H1 (cell line): ENCODE measurements around the gene KRTAP9-6. TPM values are rescaled to one million over a fixed set of nuclear protein-coding genes. Genes with fewer than 3 reads are reported as not detected.

Experiments
- CTCF ChIA-PET: fragments of 300-600 bp; sonication (Branson Sonifier 250); formaldehyde crosslinking; loops from one replicate; lab custom pipeline; 2021; ENCODE audit not compliant: partially characterized antibody; lab: Charles Lee
- POLR2A ChIA-PET: fragments of 300-600 bp; sonication (Branson Sonifier 250); formaldehyde crosslinking; loops from one replicate; lab custom pipeline; 2021; ENCODE audit warnings: inconsistent platforms; ENCODE audit not compliant: partially characterized antibody; lab: Charles Lee
- DNase-seq, 2 experiments: peaks; one replicate each; pipeline versions ENCODE4 v3.0.0 to v3.0.0-alpha.2; 2010 to 2022; ENCODE audit warnings: low spot score in 2 of 2, low read depth in 1 of 2, mixed read lengths in 1 of 2
- FAIRE-seq: peaks from 2 replicates; lab custom pipeline; 2011; peaks lifted over from hg19 to GRCh38; lab: Jason Lieb, UNC
- H2AFZ ChIP-seq: 2 replicates; pipeline ENCODE4 v1.8.1; 2012; ENCODE audit warnings: low read length, inconsistent platforms
- H2AK5ac ChIP-seq: 2 replicates; pipeline ENCODE4 v1.6.1; 2013; ENCODE audit warnings: low read depth, low read length
- H2BK120ac ChIP-seq: replicated peaks from 2 replicates; pipeline ENCODE3; 2013; ENCODE audit warnings: low read depth, low read length, inconsistent platforms
- H2BK12ac ChIP-seq: 2 replicates; pipeline ENCODE4 v1.6.1; 2013; ENCODE audit warnings: low read depth, low read length
- H2BK15ac ChIP-seq: 2 replicates; pipeline ENCODE4 v1.6.1; 2013; ENCODE audit warnings: low read length
- H2BK20ac ChIP-seq: 2 replicates; pipeline ENCODE4 v1.6.1; 2013; ENCODE audit warnings: low read length
- H2BK5ac ChIP-seq: 2 replicates; pipeline ENCODE4 v1.6.1; 2013; ENCODE audit warnings: low read depth, low read length
- H3K14ac ChIP-seq: 2 replicates; pipeline ENCODE4 v1.6.1; 2013; ENCODE audit warnings: inconsistent platforms; ENCODE audit not compliant: insufficient read length
- H3K18ac ChIP-seq: 2 replicates; pipeline ENCODE4 v1.6.1; 2013; ENCODE audit warnings: low read length; ENCODE audit errors: extremely low read depth
- H3K23ac ChIP-seq: 2 replicates; pipeline ENCODE4 v1.6.1; 2013; ENCODE audit warnings: inconsistent platforms; ENCODE audit not compliant: insufficient read length
- H3K23me2 ChIP-seq: 2 replicates; pipeline ENCODE4 v1.6.1; 2013; ENCODE audit warnings: low read depth, low read length
- H3K27ac ChIP-seq: 2 replicates; pipeline ENCODE4 v1.6.1; 2011; ENCODE audit warnings: low read depth, low read length, inconsistent platforms
- H3K27me3 ChIP-seq, 4 experiments: replicated peaks in 1 of 4; 1 replicate in 1 of 4; 2 replicates in 3 of 4; pipeline versions ENCODE4 v1.6.1 to v1.8.1; 2011 to 2013; ENCODE audit warnings: low read length in 3 of 4, mild to moderate bottlenecking in 3 of 4, inconsistent platforms in 2 of 4, mixed read lengths in 2 of 4, moderate library complexity in 1 of 4; ENCODE audit not compliant: control insufficient read depth in 3 of 4, insufficient read depth in 3 of 4; ENCODE audit errors: extremely low read depth in 1 of 4
- H3K36me3 ChIP-seq, 4 experiments: 2 replicates each; pipeline versions ENCODE4 v1.6.1 to v1.8.1; 2011 to 2013; ENCODE audit warnings: mild to moderate bottlenecking in 4 of 4, low read length in 3 of 4, moderate library complexity in 2 of 4, control low read depth in 1 of 4, inconsistent platforms in 1 of 4; ENCODE audit not compliant: insufficient read depth in 4 of 4, control insufficient read depth in 2 of 4
- H3K4ac ChIP-seq: replicated peaks from 2 replicates; pipeline ENCODE3; 2013; ENCODE audit warnings: low read length, low read depth, mixed read lengths, inconsistent platforms; ENCODE audit not compliant: insufficient read length
- H3K4me1 ChIP-seq, 4 experiments: replicated peaks in 1 of 4; 1 replicate in 1 of 4; 2 replicates in 3 of 4; pipeline versions ENCODE4 v1.6.1 to v1.8.1; 2011 to 2013; ENCODE audit warnings: low read length in 3 of 4, inconsistent platforms in 2 of 4, mixed read lengths in 1 of 4; ENCODE audit not compliant: insufficient read depth in 4 of 4, control insufficient read depth in 3 of 4
- H3K4me2 ChIP-seq, 2 experiments: 2 replicates each; pipeline versions ENCODE4 v1.6.1 to v1.8.1; 2011 to 2013; ENCODE audit warnings: low read depth in 2 of 2, low read length in 2 of 2, control low read depth in 1 of 2, inconsistent platforms in 1 of 2, mild to moderate bottlenecking in 1 of 2; ENCODE audit not compliant: insufficient read depth in 1 of 2
- H3K4me3 ChIP-seq, 4 experiments: fragments of 200-600, 300-600 bp in 1 of 4; sonication (generic), shearing (Covaris generic), sonication (Bioruptor Twin) in 1 of 4; 2 replicates each; pipeline versions ENCODE4 v1.5.1 to v1.8.1; 2011 to 2016; ENCODE audit warnings: low read length in 4 of 4, low read depth in 3 of 4, control low read depth in 2 of 4, inconsistent platforms in 2 of 4, mild to moderate bottlenecking in 2 of 4, mixed read lengths in 1 of 4, moderate library complexity in 1 of 4; ENCODE audit not compliant: insufficient read depth in 2 of 4; ENCODE audit errors: extremely low read depth in 1 of 4
- H3K56ac ChIP-seq: replicated peaks from 2 replicates; pipeline ENCODE3; 2013; ENCODE audit warnings: low read depth, mild to moderate bottlenecking, mixed read lengths, low read length, inconsistent platforms; ENCODE audit not compliant: insufficient read length
- H3K79me1 ChIP-seq: 2 replicates; pipeline ENCODE4 v1.6.1; 2013; ENCODE audit warnings: low read depth, low read length, control low read depth
- H3K79me2 ChIP-seq, 2 experiments: 2 replicates each; pipeline versions ENCODE4 v1.6.1 to v1.8.1; 2012 to 2013; ENCODE audit warnings: low read length in 2 of 2, mild to moderate bottlenecking in 2 of 2, inconsistent platforms in 1 of 2; ENCODE audit not compliant: insufficient read depth in 2 of 2, control insufficient read depth in 1 of 2
- H3K9ac ChIP-seq, 4 experiments: replicated peaks in 1 of 4; 1 replicate in 1 of 4; 2 replicates in 3 of 4; pipeline versions ENCODE4 v1.6.1 to v1.8.1; 2011 to 2013; ENCODE audit warnings: low read depth in 3 of 4, low read length in 3 of 4, control low read depth in 2 of 4, mild to moderate bottlenecking in 2 of 4, moderate library complexity in 2 of 4, inconsistent platforms in 1 of 4; ENCODE audit errors: extremely low read depth in 1 of 4
- H3K9me3 ChIP-seq, 2 experiments: 2 replicates each; pipeline versions ENCODE4 v1.6.1 to v1.8.1; 2012 to 2013; ENCODE audit warnings: mild to moderate bottlenecking in 2 of 2, moderate library complexity in 2 of 2, control low read depth in 1 of 2, inconsistent platforms in 1 of 2, low read depth in 1 of 2, low read length in 1 of 2, mixed read lengths in 1 of 2; ENCODE audit not compliant: insufficient read depth in 2 of 2
- H4K20me1 ChIP-seq, 2 experiments: replicated peaks in 1 of 2; 2 replicates each; pipeline versions ENCODE3 to v1.8.1; 2011 to 2013; ENCODE audit warnings: inconsistent platforms in 2 of 2, low read length in 2 of 2, mild to moderate bottlenecking in 1 of 2; ENCODE audit not compliant: insufficient read depth in 2 of 2, control insufficient read depth in 1 of 2
- H4K5ac ChIP-seq: 2 replicates; pipeline ENCODE4 v1.6.1; 2013; ENCODE audit warnings: low read length, low read depth, mixed read lengths, inconsistent platforms; ENCODE audit not compliant: insufficient read length
- H4K8ac ChIP-seq: 2 replicates; pipeline ENCODE4 v1.8.0; 2013; ENCODE audit warnings: mild to moderate bottlenecking, moderate library complexity, low read length, inconsistent platforms; ENCODE audit not compliant: insufficient read depth; ENCODE audit errors: extremely low read depth
- H4K91ac ChIP-seq: replicated peaks from 2 replicates; pipeline ENCODE3; 2013; ENCODE audit warnings: low read length, mixed read lengths, inconsistent platforms; ENCODE audit not compliant: insufficient read length
- WGBS, 2 experiments: shearing (Covaris generic) in 1 of 2; methylation state at CpG; one replicate each; pipeline versions ENCODE4 v1.1.6 to v1.1.7; 2013 to 2015; ENCODE audit warnings: low lambda C conversion rate in 2 of 2, mixed read lengths in 2 of 2, inconsistent platforms in 1 of 2, low coverage in 1 of 2, missing lambda C conversion rate in 1 of 2; ENCODE audit not compliant: insufficient replicate concordance in 2 of 2, insufficient coverage in 1 of 2, insufficient read length in 1 of 2; ENCODE audit errors: extremely low coverage in 1 of 2, missing lambda C conversion rate in 1 of 2; 5-methylcytosine and 5-hydroxymethylcytosine counted together
- polyA plus RNA-seq, 7 experiments: library from polyadenylated mRNA; depleted of rRNA in 3 of 7; stranded (reverse) in 5 of 7; unstranded in 2 of 7; fragments of >200 nt in 5 of 7; fragments of 200-250 nt in 2 of 7; gene quantifications; 1 replicate in 5 of 7; 2 replicates in 1 of 7; 4 replicates in 1 of 7; pipeline versions ENCODE4 v1.2.1 to v1.2.3, GENCODE V29; 2011 to 2013; ENCODE audit warnings: missing spikeins in 2 of 7, mixed read lengths in 2 of 7
- total RNA-seq: library from RNA; stranded (reverse); fragmentation: NEBNext Ultra II Directional; extraction: Animal tissue kit (Norgen Biotek cat#: 25700); gene quantifications from 2 replicates; pipeline ENCODE4 v1.2.1, GENCODE V29; 2021
- TF ChIP-seq, protein P1 (sequence below): IDR thresholded peaks from 2 replicates; pipeline ENCODE4 v1.6.1; 2012; ENCODE audit warnings: low read length, inconsistent platforms

Gene KRTAP9-6
- total and polyA plus RNA-seq, 2 of the 8 experiments (the other 6 are each of a cell fraction or from before 2014, with no cell fraction given) = not detected

DNA sequence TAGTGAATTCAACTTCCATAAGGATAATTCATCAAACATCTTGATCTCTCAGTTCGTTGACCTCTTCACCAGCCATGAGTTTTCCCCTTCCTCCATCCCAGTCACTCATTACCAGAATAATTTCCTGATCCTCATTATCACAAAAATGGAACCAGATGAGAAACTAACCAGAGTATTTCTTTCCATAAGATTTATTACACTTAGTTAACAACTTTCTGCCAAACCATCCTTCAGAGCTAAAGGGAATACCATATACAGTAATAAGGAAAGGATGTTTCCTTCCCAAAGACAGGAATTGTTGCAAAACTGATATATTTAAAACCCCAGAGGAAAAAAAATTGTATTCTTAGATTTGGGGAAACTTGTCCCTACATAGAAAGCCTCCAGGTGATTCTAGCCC, 28.8 kb downstream of the KRTAP9-6 start:
- POLR2A ChIA-PET = no interaction called here
- CTCF ChIA-PET = interaction anchor here (1.6 kb wide), 1 partner anchor 28 kb away, joined by 4 read pairs; no protein-coding TSS in a partner anchor

More for the DNA sequence above, 28.8 kb downstream of the KRTAP9-6 start:
- H3K4me2 ChIP-seq = no peak overlapping the region
- no peak overlapping the region for H2BK120ac ChIP-seq
- no peak overlapping the region for H2BK12ac ChIP-seq
- H3K18ac ChIP-seq = no peak overlapping the region
- no peak for FAIRE-seq
- no peak overlapping the region for H3K4ac ChIP-seq
- H3K23ac ChIP-seq = no peak overlapping the region
- no peak overlapping the region for H4K8ac ChIP-seq
- TF ChIP-seq, protein P1, sequence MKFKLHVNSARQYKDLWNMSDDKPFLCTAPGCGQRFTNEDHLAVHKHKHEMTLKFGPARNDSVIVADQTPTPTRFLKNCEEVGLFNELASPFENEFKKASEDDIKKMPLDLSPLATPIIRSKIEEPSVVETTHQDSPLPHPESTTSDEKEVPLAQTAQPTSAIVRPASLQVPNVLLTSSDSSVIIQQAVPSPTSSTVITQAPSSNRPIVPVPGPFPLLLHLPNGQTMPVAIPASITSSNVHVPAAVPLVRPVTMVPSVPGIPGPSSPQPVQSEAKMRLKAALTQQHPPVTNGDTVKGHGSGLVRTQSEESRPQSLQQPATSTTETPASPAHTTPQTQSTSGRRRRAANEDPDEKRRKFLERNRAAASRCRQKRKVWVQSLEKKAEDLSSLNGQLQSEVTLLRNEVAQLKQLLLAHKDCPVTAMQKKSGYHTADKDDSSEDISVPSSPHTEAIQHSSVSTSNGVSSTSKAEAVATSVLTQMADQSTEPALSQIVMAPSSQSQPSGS = no peak
- H3K23me2 ChIP-seq = no peaks in the 10 kb centered on the region
- no peak overlapping the region for H2AK5ac ChIP-seq
- no peak overlapping the region for H3K14ac ChIP-seq
- H3K9me3 ChIP-seq = no peaks in the 10 kb centered on the region; a peak in 1 of 4 replicates
- no peaks in the 10 kb centered on the region for H3K36me3 ChIP-seq
- no peaks in the 10 kb centered on the region for H3K79me1 ChIP-seq
- H4K20me1 ChIP-seq = no peaks in the 10 kb centered on the region
- H4K5ac ChIP-seq = no peak overlapping the region
- H3K56ac ChIP-seq = no peak overlapping the region
- no peak overlapping the region for H3K4me3 ChIP-seq
- H3K79me2 ChIP-seq = no peaks in the 10 kb centered on the region
- WGBS, 2 experiments = 85% methylated on average over 1 of the region's 1 CpG; no CpG with 5 or more reads in 1 of the 2 experiments
- H3K4me1 ChIP-seq = no peaks in the 10 kb centered on the region; a peak in 1 of 7 replicates
- H2BK20ac ChIP-seq = no peak overlapping the region
- H3K27ac ChIP-seq = no peak overlapping the region
- no peak overlapping the region for H2AFZ ChIP-seq
- DNase-seq = no peak
- no peak overlapping the region for H4K91ac ChIP-seq
- no peak overlapping the region for H2BK15ac ChIP-seq
- no peaks in the 10 kb centered on the region for H3K27me3 ChIP-seq
- H3K9ac ChIP-seq = no peak overlapping the region
- no peak overlapping the region for H2BK5ac ChIP-seq
